ENCODE data around the gene MILR1.

GRCh38 chr17:64406321-64407200 is 42.4 kb upstream of the MILR1 start:
- TF ChIP-seq POLR2A (IDR thresholded peaks at IDR 0.05), result no peak
- TF ChIP-seq, protein P1, sequence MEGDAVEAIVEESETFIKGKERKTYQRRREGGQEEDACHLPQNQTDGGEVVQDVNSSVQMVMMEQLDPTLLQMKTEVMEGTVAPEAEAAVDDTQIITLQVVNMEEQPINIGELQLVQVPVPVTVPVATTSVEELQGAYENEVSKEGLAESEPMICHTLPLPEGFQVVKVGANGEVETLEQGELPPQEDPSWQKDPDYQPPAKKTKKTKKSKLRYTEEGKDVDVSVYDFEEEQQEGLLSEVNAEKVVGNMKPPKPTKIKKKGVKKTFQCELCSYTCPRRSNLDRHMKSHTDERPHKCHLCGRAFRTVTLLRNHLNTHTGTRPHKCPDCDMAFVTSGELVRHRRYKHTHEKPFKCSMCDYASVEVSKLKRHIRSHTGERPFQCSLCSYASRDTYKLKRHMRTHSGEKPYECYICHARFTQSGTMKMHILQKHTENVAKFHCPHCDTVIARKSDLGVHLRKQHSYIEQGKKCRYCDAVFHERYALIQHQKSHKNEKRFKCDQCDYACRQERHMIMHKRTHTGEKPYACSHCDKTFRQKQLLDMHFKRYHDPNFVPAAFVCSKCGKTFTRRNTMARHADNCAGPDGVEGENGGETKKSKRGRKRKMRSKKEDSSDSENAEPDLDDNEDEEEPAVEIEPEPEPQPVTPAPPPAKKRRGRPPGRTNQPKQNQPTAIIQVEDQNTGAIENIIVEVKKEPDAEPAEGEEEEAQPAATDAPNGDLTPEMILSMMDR (IDR thresholded peaks at IDR 0.05), result no peak
